GM18861 (cell line): Measurements from ENCODE around the gene ATG101.

Experiments used
- ATAC-seq: cut with Tn5 transposase; IDR thresholded peaks from one replicate; pipeline ENCODE4 v1.9.1; 2021; ENCODE audit not compliant: unreplicated experiment

ATG101 gene

GRCh38 chr12:52041695-52042123 is 28.1 kb upstream of the ATG101 start:
- no peak for ATAC-seq

DNA sequence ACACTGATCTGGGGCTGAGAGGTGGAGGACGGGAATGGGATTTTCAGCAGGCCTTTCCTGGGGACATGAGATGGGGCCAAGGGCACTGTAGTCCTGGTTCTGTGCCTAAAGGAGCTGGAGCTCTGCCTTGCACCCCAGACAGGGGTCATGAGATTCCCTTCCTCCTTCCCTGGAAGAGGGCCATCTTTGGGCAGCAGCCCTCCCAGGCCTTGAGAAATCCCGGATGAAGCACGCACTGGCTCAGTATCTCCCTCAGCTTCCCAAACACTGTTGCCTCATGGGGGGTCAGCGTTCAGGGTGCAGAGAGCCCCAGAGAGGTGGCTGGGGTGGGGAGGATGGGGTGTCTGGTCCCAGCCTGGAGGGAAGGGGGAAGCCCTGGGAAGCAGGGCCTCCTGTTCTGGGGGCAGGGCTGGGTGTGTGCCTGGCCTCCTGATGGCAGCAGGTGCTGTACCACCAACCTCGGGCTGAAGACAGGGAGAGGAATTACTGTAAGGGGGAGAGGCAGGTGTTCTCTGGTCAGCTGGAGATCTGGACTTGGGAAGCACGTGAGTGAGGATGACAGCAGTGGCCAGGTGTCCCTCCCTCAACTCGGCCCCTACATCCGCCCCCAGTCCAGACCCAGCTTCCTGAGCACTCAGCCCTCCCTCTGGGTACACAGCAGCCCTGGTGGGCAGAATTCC is 26.9 kb upstream of the ATG101 start:
- ATAC-seq = no peak

- no peak for ATAC-seq
These were observed 26.2 kb upstream of the ATG101 start for GRCh38 chr12:52043386-52044212.

DNA sequence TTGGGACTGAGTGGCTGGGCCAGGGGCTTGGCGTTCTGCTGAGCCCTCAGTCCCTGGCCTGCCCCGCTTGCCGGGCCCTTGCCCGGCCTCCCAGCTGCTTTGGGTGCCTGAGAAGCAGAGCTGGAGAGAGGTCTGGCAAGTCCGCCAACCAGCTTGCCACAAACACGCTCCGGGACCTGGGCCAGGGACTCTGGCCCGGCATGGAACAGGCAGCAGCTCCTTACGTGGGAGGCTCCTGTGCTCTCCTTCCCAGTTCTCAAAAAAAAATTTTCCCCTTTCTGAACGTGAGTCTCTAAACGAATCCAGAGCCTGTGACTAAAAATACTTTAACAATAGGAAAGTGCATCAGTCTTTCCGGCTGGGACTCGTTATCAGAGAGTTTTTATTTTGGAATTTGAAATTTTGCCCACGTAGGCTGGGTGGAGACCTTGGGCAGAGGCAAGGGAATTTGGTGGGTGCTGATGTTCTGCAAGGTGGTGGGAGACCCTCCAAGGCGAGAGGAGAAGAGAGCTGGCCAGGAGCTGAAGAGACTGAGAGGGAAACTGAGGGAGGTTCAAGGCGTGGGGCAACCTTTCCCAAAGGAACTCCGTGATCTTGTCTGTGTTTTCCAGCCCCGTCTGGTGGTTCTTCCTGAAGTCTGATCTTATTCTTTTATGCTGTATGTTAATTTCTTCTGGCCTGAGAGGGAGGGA is 25.3 kb upstream of the ATG101 start:
- no peak for ATAC-seq

- no peak for ATAC-seq
These were observed 24.0 kb upstream of the ATG101 start for GRCh38 chr12:52045794-52046199.

DNA sequence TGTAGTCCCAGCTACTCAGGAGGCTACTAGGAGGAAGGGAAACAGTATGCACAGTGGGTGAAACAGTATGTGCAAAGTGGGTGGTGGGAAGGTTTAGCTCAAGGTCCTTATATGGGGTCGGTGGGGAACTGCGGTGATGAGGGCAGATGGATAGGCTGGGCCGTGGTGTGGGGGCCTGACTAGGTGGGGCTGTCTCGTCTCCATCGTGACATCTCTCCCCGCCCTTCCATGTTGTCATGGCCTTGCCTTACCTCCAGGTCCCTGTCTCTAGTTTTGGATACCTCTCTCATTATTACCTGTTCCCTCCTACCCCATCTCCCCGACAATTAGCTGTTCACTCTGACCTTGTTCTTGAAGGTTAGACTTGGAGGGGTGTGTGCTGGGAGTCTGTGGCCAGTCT is 22.9 kb upstream of the ATG101 start:
- ATAC-seq = no peak

DNA sequence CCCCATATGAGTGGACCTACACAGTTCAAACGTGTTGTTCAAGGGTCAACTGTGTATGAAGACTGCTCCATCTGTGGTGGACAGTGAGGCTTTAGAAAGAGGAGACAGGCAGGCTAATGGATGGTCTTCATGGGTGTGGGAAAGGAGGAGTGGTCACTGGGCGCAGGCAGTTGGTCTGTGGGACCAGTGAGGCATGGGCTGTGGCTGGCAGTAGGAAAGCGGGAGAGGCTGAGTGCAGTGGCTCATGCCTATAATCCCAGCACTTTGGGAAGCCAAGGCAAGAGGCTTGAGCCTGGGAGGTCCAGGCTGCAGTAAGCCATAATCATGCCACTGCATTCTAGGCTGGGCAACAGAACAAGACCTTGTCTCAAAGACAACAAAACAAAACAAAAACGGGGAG is 20.5 kb upstream of the ATG101 start:
- ATAC-seq = no peak

DNA sequence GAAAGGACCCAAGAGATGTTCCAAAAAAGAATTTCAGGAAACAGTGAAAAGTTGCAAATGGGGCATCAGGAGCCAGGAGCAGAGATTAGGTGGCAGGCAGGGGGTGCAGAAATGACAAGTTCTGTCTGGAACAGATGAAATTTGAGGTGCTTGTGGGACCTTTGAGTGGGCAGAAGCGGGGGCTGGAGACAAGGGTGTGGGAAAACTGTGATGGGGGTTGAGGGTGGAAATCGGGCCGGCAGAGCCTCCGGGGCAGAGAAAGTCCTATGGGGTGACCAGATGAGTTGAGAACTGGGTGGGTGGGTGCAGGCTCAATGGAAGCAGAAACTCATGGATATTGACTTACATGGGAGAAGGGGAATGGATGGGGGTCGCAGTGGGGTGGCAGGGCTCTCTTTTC is 20.1 kb upstream of the ATG101 start:
- ATAC-seq = no peak

- peak; percentile 4 for ATAC-seq
These were observed 19.5 kb upstream of the ATG101 start for GRCh38 chr12:52050116-52050757.

DNA sequence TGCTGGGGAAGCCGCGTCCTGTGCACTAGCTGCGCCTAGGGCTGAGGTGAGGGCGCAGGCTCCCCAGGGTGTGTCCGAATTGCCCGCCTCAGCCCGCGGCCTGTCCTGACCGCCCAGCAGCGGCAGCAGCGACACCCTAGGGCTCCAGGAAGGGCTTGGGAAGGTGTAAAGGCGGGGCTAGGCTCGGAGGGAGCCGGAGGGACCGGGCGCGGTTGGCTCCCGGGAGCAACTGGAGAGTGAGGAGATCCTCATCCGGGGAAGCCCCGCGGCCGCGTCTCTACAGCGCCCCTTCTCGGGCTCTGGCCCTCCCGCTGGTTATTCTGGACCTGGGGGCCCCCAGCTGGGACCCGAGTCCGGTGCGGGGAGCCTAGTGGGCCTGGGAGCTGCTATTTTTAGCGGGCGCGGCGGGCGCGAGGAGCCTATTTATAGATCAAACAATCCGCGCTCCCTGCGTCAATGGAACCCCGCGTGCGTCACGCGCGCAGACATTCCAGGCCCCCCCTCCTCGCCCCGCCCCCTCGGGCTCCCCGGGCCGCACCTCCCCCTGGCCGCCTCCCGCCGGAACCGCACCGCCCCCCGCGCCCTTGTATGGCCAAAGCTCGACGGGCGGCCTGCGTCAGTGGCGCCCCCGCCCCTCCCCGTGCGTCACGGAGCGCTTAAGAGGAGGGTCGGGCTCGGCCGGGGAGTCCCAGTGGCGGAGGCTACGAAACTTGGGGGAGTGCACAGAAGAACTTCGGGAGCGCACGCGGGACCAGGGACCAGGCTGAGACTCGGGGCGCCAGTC is 18.8 kb upstream of the ATG101 start, which contains the start of gene NR4A1:
Gene NR4A1 (plus strand): TSS at position 685 of the 784 bp plus-strand sequence. CDS start 2,887 bp downstream, outside the sequence.
- peak; percentile 60 for ATAC-seq

- ATAC-seq = no peak
These were observed 17.2 kb upstream of the ATG101 start for GRCh38 chr12:52052468-52053186.

DNA sequence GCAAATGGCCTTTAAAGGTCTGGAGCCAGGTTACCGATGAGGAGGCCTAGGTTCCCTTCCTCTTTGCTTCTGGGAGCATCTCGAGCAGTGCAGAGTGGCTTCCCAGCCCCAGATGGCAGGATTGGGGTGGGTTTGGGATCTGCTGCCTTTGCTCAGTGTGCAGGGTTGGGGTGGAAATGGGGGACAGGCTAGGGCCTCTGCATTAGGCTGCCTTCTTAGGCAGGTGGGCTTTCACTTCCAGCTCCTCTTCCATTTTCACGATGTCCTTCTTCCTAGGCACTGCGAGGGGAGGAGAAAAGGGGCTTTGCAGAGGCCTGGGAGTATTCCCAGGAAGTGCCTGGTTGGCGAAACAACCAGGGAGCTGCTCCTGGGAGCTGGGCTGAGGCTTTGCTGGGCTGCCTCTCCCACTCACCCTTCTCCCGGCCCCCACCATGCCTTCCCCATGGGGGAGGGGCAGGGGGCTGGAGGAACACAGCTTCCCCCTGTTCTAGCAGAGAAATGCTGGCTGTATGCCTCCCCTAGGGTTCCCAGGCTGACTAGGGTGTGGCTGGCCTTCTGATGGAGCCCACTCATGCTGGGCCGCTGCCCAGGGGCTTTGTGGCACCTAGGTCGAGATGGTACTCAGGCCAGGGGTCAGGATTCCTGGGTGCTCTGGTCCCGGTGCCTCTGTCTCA is 16.1 kb upstream of the ATG101 start:
- no peak for ATAC-seq

DNA sequence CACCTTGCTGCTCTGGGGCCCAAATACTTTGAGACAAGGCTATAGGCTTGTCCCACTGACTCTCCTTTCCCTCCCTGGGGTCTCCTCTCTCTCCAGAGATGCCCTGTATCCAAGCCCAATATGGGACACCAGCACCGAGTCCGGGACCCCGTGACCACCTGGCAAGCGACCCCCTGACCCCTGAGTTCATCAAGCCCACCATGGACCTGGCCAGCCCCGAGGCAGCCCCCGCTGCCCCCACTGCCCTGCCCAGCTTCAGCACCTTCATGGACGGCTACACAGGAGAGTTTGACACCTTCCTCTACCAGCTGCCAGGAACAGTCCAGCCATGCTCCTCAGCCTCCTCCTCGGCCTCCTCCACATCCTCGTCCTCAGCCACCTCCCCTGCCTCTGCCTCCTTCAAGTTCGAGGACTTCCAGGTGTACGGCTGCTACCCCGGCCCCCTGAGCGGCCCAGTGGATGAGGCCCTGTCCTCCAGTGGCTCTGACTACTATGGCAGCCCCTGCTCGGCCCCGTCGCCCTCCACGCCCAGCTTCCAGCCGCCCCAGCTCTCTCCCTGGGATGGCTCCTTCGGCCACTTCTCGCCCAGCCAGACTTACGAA is 15.4 kb upstream of the ATG101 start:
- no peak for ATAC-seq

GRCh38 chr12:52054833-52055730 is 14.7 kb upstream of the ATG101 start:
- no peak for ATAC-seq

DNA sequence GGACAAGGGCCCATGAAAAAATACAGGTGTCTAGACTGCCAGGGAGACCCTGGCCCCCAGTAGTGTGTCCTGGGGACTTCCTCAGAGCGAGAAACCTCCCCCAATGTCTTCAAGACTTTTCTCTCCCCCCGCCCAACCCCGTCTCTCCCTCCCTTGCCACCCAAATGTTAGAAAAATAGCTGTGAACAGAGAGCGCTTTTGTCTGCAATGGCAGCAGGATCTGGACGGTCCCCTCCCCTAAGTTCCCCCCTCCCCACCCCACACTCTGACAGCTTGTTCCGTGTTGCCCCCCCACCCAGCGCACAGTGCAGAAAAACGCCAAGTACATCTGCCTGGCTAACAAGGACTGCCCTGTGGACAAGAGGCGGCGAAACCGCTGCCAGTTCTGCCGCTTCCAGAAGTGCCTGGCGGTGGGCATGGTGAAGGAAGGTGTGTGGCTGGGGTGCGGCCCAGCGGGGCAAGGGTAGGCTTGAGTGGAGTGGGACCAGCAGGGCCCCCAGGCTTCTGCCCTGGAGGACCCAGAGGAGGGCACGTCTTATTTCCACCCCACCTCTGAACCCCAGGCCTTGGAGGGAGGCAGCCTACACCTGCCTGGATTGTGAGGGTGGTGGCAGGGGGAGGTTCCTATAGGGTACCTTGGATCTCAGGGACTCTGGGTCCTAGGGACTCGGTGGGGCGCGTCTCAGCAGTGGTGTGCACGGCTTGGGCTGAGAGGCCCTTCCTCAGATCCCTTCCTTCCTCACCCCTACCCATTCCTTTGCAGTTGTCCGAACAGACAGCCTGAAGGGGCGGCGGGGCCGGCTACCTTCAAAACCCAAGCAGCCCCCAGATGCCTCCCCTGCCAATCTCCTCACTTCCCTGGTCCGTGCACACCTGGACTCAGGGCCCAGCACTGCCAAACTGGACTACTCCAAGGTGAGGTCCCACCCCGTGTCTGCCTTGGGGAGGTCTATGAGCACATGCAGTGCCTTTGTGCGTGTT is 13.8 kb upstream of the ATG101 start:
- no peak for ATAC-seq

GRCh38 chr12:52056801-52057637 is 12.8 kb upstream of the ATG101 start:
- ATAC-seq = no peak
